HG03571 (cell line): ENCODE measurements around the gene IL22.

Experiments used
- ATAC-seq: cut with Tn5 transposase; IDR thresholded peaks from one replicate; pipeline ENCODE4 v1.9.1; 2021; ENCODE audit not compliant: unreplicated experiment

IL22 gene, protein sequence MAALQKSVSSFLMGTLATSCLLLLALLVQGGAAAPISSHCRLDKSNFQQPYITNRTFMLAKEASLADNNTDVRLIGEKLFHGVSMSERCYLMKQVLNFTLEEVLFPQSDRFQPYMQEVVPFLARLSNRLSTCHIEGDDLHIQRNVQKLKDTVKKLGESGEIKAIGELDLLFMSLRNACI

DNA sequence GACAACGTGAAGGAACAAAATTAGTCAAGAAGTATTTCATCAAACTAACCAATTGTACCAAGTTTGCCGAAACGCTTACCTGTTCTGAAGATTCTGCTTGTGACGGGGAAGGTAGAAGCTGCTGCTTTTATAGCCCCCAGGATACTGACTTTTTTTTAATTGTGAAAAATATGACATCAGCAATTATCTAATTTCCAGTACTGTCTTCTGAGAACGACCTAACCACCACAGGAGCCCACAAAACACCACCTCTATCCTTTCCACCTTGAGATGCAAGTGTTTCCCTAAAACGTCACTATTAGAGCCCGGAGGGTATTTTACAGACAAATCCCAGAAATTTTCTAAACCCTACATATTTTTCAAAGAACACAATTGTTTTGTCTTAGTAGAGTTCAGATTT is at the start of gene IL22:
TSS of gene IL22 (minus strand) at position 101 of the 400 bp plus-strand sequence. CDS start 156 bp downstream, outside the sequence.
- no peak for ATAC-seq

DNA sequence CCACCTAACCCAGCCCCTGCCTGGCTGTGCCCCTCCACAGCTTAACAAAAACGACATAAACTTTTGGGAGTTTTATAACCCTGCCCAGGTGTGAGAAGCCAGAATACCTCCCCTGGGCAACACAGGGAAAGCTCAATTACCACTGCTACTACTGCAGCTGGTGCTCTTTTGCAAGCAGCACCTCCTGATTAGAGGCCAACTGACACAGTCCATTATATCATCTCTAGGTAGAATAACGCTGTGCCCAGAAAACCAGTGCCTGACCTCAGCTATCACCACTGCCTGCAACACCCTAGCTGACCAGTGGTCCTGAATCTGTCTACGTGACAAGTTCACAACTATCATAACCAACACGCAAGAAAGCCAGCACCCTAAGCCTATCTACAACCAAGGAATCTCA is 44.5 kb upstream of the IL22 start:
- no peak for ATAC-seq

DNA sequence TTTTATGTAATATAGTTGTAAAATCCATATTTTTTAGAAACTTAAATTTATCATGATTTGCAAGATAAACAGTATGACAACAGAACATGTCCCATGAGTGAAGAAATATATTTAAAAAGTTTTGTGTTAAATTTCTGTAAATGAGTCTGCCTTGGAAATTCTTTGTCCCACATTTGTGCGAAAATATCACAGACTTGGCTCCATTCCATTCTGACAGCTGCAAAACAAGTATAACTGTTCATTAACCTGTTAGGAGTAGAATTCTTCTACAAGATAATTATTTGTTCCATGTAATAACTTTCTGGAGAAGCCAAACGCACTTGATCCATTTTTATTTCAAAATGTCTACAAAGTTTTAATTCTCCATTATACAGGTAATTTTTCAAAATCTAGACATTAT is 40.8 kb upstream of the IL22 start:
- no peak for ATAC-seq

- ATAC-seq: no peak
Measured at GRCh38 chr12:68293347-68293746, 39.9 kb upstream of the IL22 start.

DNA sequence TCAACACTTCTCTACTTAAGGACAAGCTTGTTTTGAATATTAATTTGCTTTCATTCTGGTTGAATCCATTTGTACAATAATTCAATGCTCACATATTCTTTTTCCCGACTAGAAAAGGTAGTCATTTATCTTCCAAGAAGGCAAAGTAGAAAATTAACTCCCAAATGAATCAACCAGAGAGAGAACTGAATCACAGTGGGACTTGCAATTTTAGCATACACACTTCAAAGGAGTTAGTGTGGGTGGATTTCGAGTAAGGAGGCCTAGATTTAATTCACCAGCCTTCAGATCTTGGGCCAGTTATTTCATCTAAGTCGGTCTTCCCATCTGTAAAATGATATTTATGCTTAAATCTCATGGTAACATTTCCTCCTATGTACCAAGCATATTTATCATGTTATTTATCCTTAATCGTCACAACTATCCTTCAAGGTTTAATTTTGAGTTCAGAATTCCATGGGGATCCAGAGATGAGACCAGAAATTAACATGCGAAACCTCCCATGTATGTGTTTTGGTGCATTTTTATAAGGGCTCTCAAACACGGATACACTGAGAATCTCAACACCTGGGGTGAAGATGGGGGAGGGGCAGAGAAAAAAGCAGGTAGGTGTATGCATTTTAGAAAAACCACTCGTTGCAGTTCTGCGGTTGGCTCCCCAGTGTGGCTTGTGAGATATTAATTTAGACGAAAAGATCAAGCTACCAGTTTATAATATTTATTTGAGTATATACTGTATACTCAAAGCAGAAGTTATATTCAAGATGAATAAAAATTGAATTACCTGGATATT is 38.9 kb upstream of the IL22 start:
- ATAC-seq: no peak

- no peak for ATAC-seq
Measured at GRCh38 chr12:68291396-68292036, 38.1 kb upstream of the IL22 start.

GRCh38 chr12:68290126-68290525 is 36.7 kb upstream of the IL22 start:
- ATAC-seq: peak; percentile 96

GRCh38 chr12:68287106-68287505 is 33.7 kb upstream of the IL22 start:
- no peak for ATAC-seq

- ATAC-seq: no peak
Measured at GRCh38 chr12:68286396-68286795, 33.0 kb upstream of the IL22 start.

DNA sequence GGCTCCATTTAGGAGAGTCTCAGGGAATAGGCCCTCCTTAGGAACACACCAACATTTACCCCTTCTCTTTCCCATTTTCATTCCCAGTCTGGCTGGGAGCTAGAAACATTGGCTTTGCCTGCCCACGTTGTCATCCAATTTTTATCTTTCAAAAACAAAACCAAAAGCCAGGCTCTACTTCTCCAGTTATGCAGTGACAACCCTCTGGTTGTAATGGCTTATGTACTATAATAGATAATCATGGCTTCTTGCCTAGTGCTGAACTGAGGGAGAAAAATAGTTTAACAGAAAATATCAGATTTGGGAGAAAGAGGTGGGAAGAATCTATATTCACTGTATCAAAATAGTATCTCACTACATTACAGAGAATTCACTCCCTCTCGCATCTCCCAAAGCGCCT is 32.1 kb upstream of the IL22 start:
- no peak for ATAC-seq

- no peak for ATAC-seq
Measured at GRCh38 chr12:68281322-68282077, 28.1 kb upstream of the IL22 start.

DNA sequence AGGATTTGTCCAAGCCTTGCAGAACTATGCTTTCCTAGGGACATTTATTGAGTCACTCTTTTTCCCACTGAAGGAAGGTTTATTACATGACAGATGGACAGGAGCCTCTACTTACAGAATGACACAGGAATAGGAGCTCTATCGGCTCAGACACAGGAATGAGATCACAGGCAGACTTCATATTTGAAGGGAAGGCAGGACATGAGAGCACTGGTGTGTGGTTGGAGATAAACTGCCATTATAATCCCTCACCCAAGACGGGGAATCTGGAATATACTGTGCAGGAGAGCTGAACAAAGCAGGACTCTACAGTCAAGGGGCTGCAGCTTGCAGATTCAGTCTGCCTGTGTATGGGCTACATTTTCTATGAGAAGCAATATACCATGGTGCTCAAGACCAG is 26.8 kb upstream of the IL22 start:
- no peak for ATAC-seq

DNA sequence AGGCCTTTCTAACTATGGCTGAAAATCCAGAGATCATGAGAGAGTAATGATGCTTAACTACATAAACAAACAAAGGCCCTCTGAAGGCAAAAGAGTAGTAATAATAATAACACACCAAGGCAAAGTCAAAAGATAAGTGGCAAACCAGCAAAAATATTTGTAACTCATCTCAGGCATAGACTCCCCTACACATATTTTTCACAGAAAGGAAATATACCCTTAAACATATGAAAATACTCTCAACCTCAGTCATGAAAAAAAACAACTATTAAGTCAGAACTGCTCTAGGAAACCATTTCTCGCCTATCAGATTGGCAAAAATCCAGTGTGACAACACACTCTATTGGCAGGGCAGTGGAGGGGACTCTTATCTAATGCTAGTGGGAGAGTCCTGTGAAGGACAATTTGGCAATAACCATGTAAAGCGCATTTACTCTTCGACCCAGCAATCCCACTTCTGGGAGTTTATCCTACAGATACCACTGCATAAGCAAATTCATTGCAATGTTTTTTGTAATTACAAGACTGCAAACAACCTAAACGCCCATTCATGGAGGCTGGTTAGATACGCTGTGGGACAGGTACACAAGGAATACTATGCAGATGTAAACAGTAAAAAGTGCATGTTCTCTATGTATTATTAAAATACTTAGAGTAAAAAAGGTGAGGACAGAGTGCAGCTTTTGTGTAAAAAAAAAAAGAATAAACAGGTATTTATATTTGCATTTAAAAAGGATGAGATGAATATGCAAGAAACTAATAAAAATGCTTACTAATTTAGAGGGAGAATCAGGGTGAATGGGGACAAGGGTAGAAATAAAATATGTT is 26.0 kb upstream of the IL22 start:
- ATAC-seq: no peak

- no peak for ATAC-seq
Measured at GRCh38 chr12:68276402-68276930, 23.1 kb upstream of the IL22 start.

DNA sequence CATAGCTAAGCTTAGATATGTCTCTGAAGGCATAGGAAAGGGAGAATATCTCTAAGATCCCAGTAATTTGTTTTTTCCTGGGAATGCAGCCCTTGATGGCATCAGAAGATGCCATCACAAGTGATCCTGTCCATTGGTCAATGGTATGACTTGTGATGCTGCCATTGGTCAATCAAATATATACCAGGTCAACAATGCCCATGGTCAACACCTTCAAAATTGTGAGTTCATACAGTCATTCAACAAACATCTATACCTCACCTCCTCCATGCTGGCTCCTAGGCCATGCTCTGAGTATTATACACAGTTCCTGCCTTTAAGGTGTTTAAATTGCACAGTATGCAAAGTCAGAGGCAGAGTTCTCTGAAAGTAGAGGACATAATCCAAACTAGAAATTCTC is 19.3 kb upstream of the IL22 start:
- ATAC-seq: no peak

DNA sequence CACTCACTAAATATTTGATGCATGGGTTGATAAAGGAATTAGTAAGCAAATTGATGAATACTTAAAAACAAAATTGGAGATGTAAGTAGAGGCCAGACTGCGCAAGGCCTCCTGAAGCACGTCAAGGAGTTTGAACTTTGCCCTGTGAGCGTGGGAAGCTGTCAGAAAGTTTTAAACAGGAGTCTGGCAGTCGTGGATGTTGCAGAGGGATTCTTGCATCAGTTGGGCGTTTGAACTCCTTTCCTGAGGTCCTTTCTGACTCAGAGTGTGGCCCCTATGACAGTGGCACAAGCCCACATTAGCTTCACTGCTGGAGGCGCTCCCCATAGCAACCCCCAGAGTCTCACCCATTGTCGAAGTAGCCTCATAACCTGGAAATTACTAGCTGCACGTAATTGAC is 17.9 kb upstream of the IL22 start:
- no peak for ATAC-seq

DNA sequence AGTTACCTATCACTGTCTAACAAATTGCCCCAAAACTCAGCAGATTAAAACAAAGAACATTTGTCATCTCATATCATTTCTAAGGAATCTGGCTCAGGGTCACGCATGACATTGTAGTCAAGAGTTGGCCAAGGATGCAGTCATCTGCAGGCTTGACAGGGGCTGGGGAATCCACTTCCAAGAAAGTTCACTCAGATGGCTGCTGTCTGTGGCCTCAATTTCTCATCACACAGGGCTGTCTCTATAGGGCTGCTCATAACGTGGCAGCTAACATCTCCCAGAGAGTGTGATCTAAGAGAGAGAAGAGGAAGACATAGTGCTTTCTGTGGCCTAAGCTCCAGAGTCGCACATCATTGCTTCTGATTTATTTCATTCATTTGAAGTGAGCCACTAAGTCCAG is 17.0 kb upstream of the IL22 start:
- ATAC-seq: no peak

- ATAC-seq: no peak
Measured at GRCh38 chr12:68269779-68270178, 16.4 kb upstream of the IL22 start.

- no peak for ATAC-seq
Measured at GRCh38 chr12:68268967-68269366, 15.6 kb upstream of the IL22 start.

- no peak for ATAC-seq
Measured at GRCh38 chr12:68267892-68268396, 14.5 kb upstream of the IL22 start.
